H9 (cell line): Measurements from ENCODE around the gene KIF16B. TPM values are rescaled to one million over a fixed set of nuclear protein-coding genes. Genes with fewer than 3 reads are reported as not detected.

ENCODE experiments used
- DNase-seq: peaks from one replicate; pipeline ENCODE4 v3.0.0-alpha.2; 2017
- H2AFZ ChIP-seq: one replicate; pipeline ENCODE4 v1.6.1; 2013; ENCODE audit warnings: mild to moderate bottlenecking, low read length, control low read depth, moderate library complexity
- H2AK5ac ChIP-seq: 2 replicates; pipeline ENCODE4 v1.6.1; 2013; ENCODE audit warnings: low read length, control low read depth, mixed read lengths; ENCODE audit not compliant: insufficient read length
- H2BK120ac ChIP-seq: one replicate; pipeline ENCODE4 v1.6.1; 2013; ENCODE audit warnings: low read depth, mild to moderate bottlenecking, low read length, control low read depth, inconsistent platforms; ENCODE audit not compliant: poor library complexity, severe bottlenecking
- H2BK12ac ChIP-seq: 2 replicates; pipeline ENCODE4 v1.6.1; 2013; ENCODE audit warnings: low read length, control low read depth, mixed read lengths, low read depth; ENCODE audit not compliant: insufficient read length
- H2BK15ac ChIP-seq: 2 replicates; pipeline ENCODE4 v1.6.1; 2013; ENCODE audit warnings: low read depth, low read length, control low read depth
- H2BK20ac ChIP-seq: one replicate; pipeline ENCODE4 v1.6.1; 2013; ENCODE audit warnings: low read depth, mild to moderate bottlenecking, low read length, control low read depth, inconsistent platforms; ENCODE audit not compliant: poor library complexity, severe bottlenecking
- H2BK5ac ChIP-seq: 2 replicates; pipeline ENCODE4 v1.6.1; 2013; ENCODE audit warnings: low read length, control low read depth, mixed read lengths; ENCODE audit not compliant: insufficient read length
- H3K14ac ChIP-seq: 2 replicates; pipeline ENCODE4 v1.6.1; 2013; ENCODE audit warnings: low read length, control low read depth; ENCODE audit not compliant: insufficient read depth
- H3K18ac ChIP-seq: 2 replicates; pipeline ENCODE4 v1.6.1; 2013; ENCODE audit warnings: low read depth, mild to moderate bottlenecking, mixed read lengths, low read length, control low read depth; ENCODE audit not compliant: insufficient read length
- H3K23ac ChIP-seq: 2 replicates; pipeline ENCODE4 v1.6.1; 2013; ENCODE audit warnings: low read length, control low read depth, mixed read lengths, low read depth; ENCODE audit not compliant: insufficient read length
- H3K23me2 ChIP-seq: 2 replicates; pipeline ENCODE4 v1.6.1; 2013; ENCODE audit warnings: low read depth, mild to moderate bottlenecking, mixed read lengths, low read length, control low read depth; ENCODE audit not compliant: insufficient read length, poor library complexity, severe bottlenecking
- H3K27ac ChIP-seq: 2 replicates; pipeline ENCODE4 v1.5.1; 2013; ENCODE audit warnings: low read length, control low read depth, mixed read lengths, low read depth; ENCODE audit not compliant: insufficient read length
- H3K27me3 ChIP-seq: 2 replicates; pipeline ENCODE4 v1.6.1; 2013; ENCODE audit warnings: low read length, control low read depth, inconsistent platforms; ENCODE audit not compliant: insufficient read depth
- H3K4ac ChIP-seq: 2 replicates; pipeline ENCODE4 v1.6.1; 2013; ENCODE audit warnings: low read depth, mild to moderate bottlenecking, control low read depth, inconsistent platforms, low read length, moderate library complexity
- H3K4me1 ChIP-seq: 2 replicates; pipeline ENCODE4 v1.6.1; 2013; ENCODE audit warnings: low read length, control low read depth, inconsistent platforms; ENCODE audit not compliant: insufficient read depth
- H3K4me2 ChIP-seq: 2 replicates; pipeline ENCODE4 v1.6.1; 2013; ENCODE audit warnings: low read length, control low read depth, mixed read lengths; ENCODE audit not compliant: insufficient read length, insufficient read depth
- H3K56ac ChIP-seq: 2 replicates; pipeline ENCODE4 v1.6.1; 2013; ENCODE audit warnings: low read depth, mild to moderate bottlenecking, mixed read lengths, low read length, control low read depth; ENCODE audit not compliant: insufficient read length
- H3K79me1 ChIP-seq: 2 replicates; pipeline ENCODE4 v1.6.1; 2013; ENCODE audit warnings: low read depth, mild to moderate bottlenecking, moderate library complexity, low read length, control low read depth, inconsistent platforms; ENCODE audit not compliant: insufficient read depth, poor library complexity, severe bottlenecking
- H3K79me2 ChIP-seq: 2 replicates; pipeline ENCODE4 v1.6.1; 2013; ENCODE audit warnings: low read length, control low read depth, inconsistent platforms; ENCODE audit not compliant: insufficient read depth
- H3K9ac ChIP-seq: 2 replicates; pipeline ENCODE4 v1.6.1; 2013; ENCODE audit warnings: low read length, control low read depth, mixed read lengths; ENCODE audit not compliant: insufficient read length; ENCODE audit errors: extremely low read depth
- H3K9me3 ChIP-seq: one replicate; pipeline ENCODE4 v1.6.1; 2013; ENCODE audit warnings: low read depth, low read length, inconsistent platforms; ENCODE audit not compliant: control insufficient read depth
- H3T11ph ChIP-seq: one replicate; pipeline ENCODE4 v1.6.1; 2013; ENCODE audit warnings: mild to moderate bottlenecking, low read length, control low read depth, inconsistent platforms
- H4K20me1 ChIP-seq: one replicate; pipeline ENCODE4 v1.6.1; 2013; ENCODE audit not compliant: control insufficient read depth, insufficient read length, insufficient read depth
- H4K5ac ChIP-seq: 2 replicates; pipeline ENCODE4 v1.6.1; 2013; ENCODE audit warnings: low read depth, mild to moderate bottlenecking, mixed read lengths, low read length, control low read depth; ENCODE audit not compliant: insufficient read length
- H4K8ac ChIP-seq: replicated peaks from 2 replicates; pipeline ENCODE4 v1.6.1; 2013; ENCODE audit warnings: low read length, control low read depth, mixed read lengths, low read depth; ENCODE audit not compliant: insufficient read length
- H4K91ac ChIP-seq: 2 replicates; pipeline ENCODE4 v1.6.1; 2013; ENCODE audit warnings: low read depth, mild to moderate bottlenecking, moderate library complexity, mixed read lengths, low read length, control low read depth; ENCODE audit not compliant: insufficient read length
- H3K27ac Mint-ChIP-seq, 3 experiments: 2 replicates in 2 of 3; 3 replicates in 1 of 3; pipeline ENCODE4 v1.8.0; 2020 to 2021; ENCODE audit warnings: mixed read lengths in 3 of 3, mild to moderate bottlenecking in 1 of 3, moderate library complexity in 1 of 3
- H3K27me3 Mint-ChIP-seq: 2 replicates; pipeline ENCODE4 v1.8.0; 2021; ENCODE audit warnings: low read depth, mild to moderate bottlenecking, moderate library complexity, mixed read lengths
- H3K36me3 Mint-ChIP-seq, 3 experiments: 2 replicates in 2 of 3; 3 replicates in 1 of 3; pipeline ENCODE4 v1.8.0; 2020 to 2021; ENCODE audit warnings: low read depth in 3 of 3, mixed read lengths in 3 of 3; ENCODE audit not compliant: insufficient read depth in 1 of 3
- H3K4me1 Mint-ChIP-seq, 2 experiments: 2 replicates each; pipeline ENCODE4 v1.8.0; 2020; ENCODE audit warnings: mixed read lengths in 2 of 2
- H3K4me3 Mint-ChIP-seq, 2 experiments: 2 replicates in 1 of 2; 3 replicates in 1 of 2; pipeline ENCODE4 v1.8.0; 2020 to 2021; ENCODE audit warnings: mild to moderate bottlenecking in 2 of 2, mixed read lengths in 2 of 2, moderate library complexity in 1 of 2
- H3K9me3 Mint-ChIP-seq, 2 experiments: 2 replicates in 1 of 2; 3 replicates in 1 of 2; pipeline ENCODE4 v1.8.0; 2020; ENCODE audit warnings: mild to moderate bottlenecking in 2 of 2, mixed read lengths in 2 of 2, moderate library complexity in 1 of 2
- CTCF ChIP-seq: fragments of 200-600 bp; sonication (generic); conservative IDR thresholded peaks from 3 replicates; pipeline ENCODE4 v1.8.0; 2021; ENCODE audit warnings: antibody characterized with exemption, mild to moderate bottlenecking
- total RNA-seq: library from RNA; stranded (reverse); gene quantifications from 2 replicates; pipeline ENCODE4 v1.2.1, GENCODE V29; 2021

KIF16B gene
- total RNA-seq, 1 experiment from 2014 or later: 7.4 TPM

- peaks cover 3% of the 10 kb centered on the region; the same call in 1 of the 2 replicates for H3K4me1 ChIP-seq
- no peak overlapping the region for H4K8ac ChIP-seq
- no peak overlapping the region for H2BK120ac ChIP-seq
- Mint-ChIP-seq H3K27ac (no peak overlapping the region), H3K27me3 (no peaks in the 10 kb centered on the region; the same call in 1 of the 2 replicates), H3K36me3 (peaks cover 11 to 17% (median 12%) of the 10 kb centered on the region in 3 experiments), H3K9me3 (no peaks in the 10 kb centered on the region), H3K4me1 (peaks cover 8 to 14% of the 10 kb centered on the region in 2 experiments; a peak in 2 of 4 replicates), H3K4me3 (no peak overlapping the region)
- no peak for TF ChIP-seq CTCF
- H3K79me1 ChIP-seq: no peaks in the 10 kb centered on the region
- H3K27me3 ChIP-seq: no peaks in the 10 kb centered on the region
- H3K79me2 ChIP-seq: no peaks in the 10 kb centered on the region
- no peak overlapping the region for H3K56ac ChIP-seq
- no peak overlapping the region for H2BK12ac ChIP-seq
- DNase-seq: no peak
- H3K4ac ChIP-seq: no peak overlapping the region
- H4K5ac ChIP-seq: no peak overlapping the region
- no peak overlapping the region for H2AK5ac ChIP-seq
- H2AFZ ChIP-seq: no peak overlapping the region
- no peaks in the 10 kb centered on the region for H3K23me2 ChIP-seq
- H3K18ac ChIP-seq: no peak overlapping the region
- H2BK20ac ChIP-seq: no peak overlapping the region
- no peaks in the 10 kb centered on the region for H3K9me3 ChIP-seq
- H3K14ac ChIP-seq: no peak overlapping the region
- H3T11ph ChIP-seq: no peak overlapping the region
- H2BK5ac ChIP-seq: no peak overlapping the region
- no peak overlapping the region for H2BK15ac ChIP-seq
- no peak overlapping the region for H3K4me2 ChIP-seq
- no peak overlapping the region for H4K91ac ChIP-seq
- H3K23ac ChIP-seq: no peak overlapping the region
- H3K9ac ChIP-seq: no peak overlapping the region
- no peaks in the 10 kb centered on the region for H4K20me1 ChIP-seq
- no peak overlapping the region for H3K27ac ChIP-seq
These were observed 173.0 kb downstream of the KIF16B start for GRCh38 chr20:16400234-16400633.
